Right lobe of liver (tissue), 4 donors: Measurements from ENCODE around the gene TBC1D13.

Experiments used
- POLR2A ChIP-seq: fragments of 450-650 bp; IDR thresholded peaks from one replicate; pipeline ENCODE4 v1.6.1; 2017; ENCODE audit warnings: antibody characterized with exemption, mild to moderate bottlenecking
- TF ChIP-seq, protein P1 (sequence below), 4 donors: fragments of 200-600 bp in 3 of 4; fragments of 450-650 bp in 1 of 4; IDR thresholded peaks; one replicate each; pipeline versions ENCODE4 v1.5.1 to v1.8.0; 2016 to 2022; ENCODE audit warnings: antibody characterized with exemption in 4 of 4, mild to moderate bottlenecking in 2 of 4
- donor health status: DM: no; HTN: no; CAD: no.
- donor health status: DM: no; HTN: no; CAD: no.
- donor health status: DM: no; HTN: yes; CAD: no.

DNA sequence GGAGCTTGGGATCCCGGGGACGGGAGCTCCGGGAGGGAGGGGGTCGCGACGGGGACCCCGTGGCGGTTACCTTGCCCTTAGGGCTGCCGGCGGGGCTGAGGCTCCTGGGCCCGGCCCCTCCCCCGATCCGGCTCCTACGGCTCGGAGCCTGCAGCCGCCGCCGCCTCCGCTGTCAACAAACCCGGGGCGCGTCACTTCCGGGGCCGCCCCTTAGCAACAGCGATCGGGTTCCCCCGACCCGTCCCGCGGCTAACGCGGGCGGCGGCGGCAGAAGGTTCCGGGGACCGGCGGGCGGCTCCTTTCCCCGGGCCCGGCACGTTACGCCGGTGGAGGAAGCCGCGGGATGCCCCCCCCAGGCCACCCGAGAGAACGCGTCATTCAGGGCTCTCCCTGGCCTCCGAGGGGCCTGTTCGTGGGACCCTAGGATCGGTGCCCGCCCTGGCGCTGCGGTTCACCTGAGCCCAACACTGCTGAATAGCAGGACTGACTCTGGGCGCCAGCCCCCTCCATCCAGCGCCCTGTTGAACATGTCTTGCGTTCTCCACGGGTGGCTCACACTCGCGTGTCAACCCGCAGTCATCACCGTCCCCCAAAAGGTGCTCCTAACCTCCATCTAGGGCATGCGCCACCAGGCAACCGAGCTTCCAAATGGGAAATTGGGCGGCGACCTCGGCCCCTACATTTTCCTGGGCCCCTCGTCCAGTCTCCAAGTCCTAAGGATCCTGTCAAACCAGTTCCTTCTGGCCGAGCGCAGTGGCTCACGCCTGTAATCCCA, 15.1 kb upstream of the TBC1D13 start, which contains the start of gene ZER1:
- TF ChIP-seq, protein P1, sequence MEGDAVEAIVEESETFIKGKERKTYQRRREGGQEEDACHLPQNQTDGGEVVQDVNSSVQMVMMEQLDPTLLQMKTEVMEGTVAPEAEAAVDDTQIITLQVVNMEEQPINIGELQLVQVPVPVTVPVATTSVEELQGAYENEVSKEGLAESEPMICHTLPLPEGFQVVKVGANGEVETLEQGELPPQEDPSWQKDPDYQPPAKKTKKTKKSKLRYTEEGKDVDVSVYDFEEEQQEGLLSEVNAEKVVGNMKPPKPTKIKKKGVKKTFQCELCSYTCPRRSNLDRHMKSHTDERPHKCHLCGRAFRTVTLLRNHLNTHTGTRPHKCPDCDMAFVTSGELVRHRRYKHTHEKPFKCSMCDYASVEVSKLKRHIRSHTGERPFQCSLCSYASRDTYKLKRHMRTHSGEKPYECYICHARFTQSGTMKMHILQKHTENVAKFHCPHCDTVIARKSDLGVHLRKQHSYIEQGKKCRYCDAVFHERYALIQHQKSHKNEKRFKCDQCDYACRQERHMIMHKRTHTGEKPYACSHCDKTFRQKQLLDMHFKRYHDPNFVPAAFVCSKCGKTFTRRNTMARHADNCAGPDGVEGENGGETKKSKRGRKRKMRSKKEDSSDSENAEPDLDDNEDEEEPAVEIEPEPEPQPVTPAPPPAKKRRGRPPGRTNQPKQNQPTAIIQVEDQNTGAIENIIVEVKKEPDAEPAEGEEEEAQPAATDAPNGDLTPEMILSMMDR (IDR thresholded peaks at IDR 0.05) = no peak
- peak; percentile 80 for TF ChIP-seq POLR2A
